ENCODE measurements around the gene NDUFAB1. TPM values are rescaled to one million over a fixed set of nuclear protein-coding genes. Genes with fewer than 3 reads are reported as not detected.

NDUFAB1 gene
- total RNA-seq, 2 experiments from 2014 or later = 23.0 to 28.3 TPM

GRCh38 chr16:23578101-23578830 is 17.9 kb downstream of the NDUFAB1 start:
- H3K9me3 ChIP-seq (ENCODE audit: control insufficient read depth in 1 of 2, insufficient read depth in 1 of 2, low read length in 2 of 2) = no peaks in the 10 kb centered on the region
- H3K4me1 Mint-ChIP-seq (ENCODE audit: low read depth) = no peaks in the 10 kb centered on the region
- DNase-seq (no peak), ATAC-seq (ENCODE audit: poor library complexity) (no peak)
- H3K4me3 Mint-ChIP-seq = no peak overlapping the region
- H3K27me3 ChIP-seq (ENCODE audit: control insufficient read depth in 1 of 2, insufficient read depth in 2 of 2, low read length in 2 of 2) = no peaks in the 10 kb centered on the region
- H3K36me3 Mint-ChIP-seq (ENCODE audit: low read depth) = peaks cover 79% of the 10 kb centered on the region
- no peak for TF ChIP-seq CTCF (IDR thresholded peaks at IDR 0.05)
- H3K27ac Mint-ChIP-seq = no peak overlapping the region
- no peaks in the 10 kb centered on the region for H3K9me3 Mint-ChIP-seq
- peaks cover 37% of the 10 kb centered on the region for H3K36me3 ChIP-seq (ENCODE audit: insufficient read depth, low read length)
- CTCF ChIA-PET = no interaction called here
- H3K4me3 ChIP-seq (ENCODE audit: low read length) = no peak overlapping the region
- H3K27me3 Mint-ChIP-seq = no peaks in the 10 kb centered on the region
- POLR2A ChIA-PET = interaction anchor here (0.8 kb wide), 1 partner anchor 21 kb away, joined by 3 read pairs; the partner anchor contains the start of genes EARS2 and UBFD1
- intact Hi-C loops (cut with DNase I, micrococcal nuclease) = no loop called here
- no peaks in the 10 kb centered on the region for H3K4me1 ChIP-seq (ENCODE audit: insufficient read depth, low read length)
- H3K27ac ChIP-seq (ENCODE audit: low read depth in 1 of 2, low read length in 2 of 2) = no peak overlapping the region

- ChIA-PET POLR2A (no interaction called here), CTCF (no interaction called here)
- Mint-ChIP-seq H3K27me3 (no peaks in the 10 kb centered on the region), H3K36me3 (ENCODE audit: low read depth) (peaks cover 85% of the 10 kb centered on the region), H3K27ac (no peak overlapping the region), H3K9me3 (no peaks in the 10 kb centered on the region), H3K4me3 (no peak overlapping the region), H3K4me1 (ENCODE audit: low read depth) (no peaks in the 10 kb centered on the region)
- no peak overlapping the region for H3K4me3 ChIP-seq (ENCODE audit: low read length)
- no peaks in the 10 kb centered on the region for H3K9me3 ChIP-seq (ENCODE audit: control insufficient read depth in 1 of 2, insufficient read depth in 1 of 2, low read length in 2 of 2)
- H3K27ac ChIP-seq (ENCODE audit: low read depth in 1 of 2, low read length in 2 of 2) = no peak overlapping the region
- H3K36me3 ChIP-seq (ENCODE audit: insufficient read depth, low read length) = peaks cover 41% of the 10 kb centered on the region
- no peaks in the 10 kb centered on the region for H3K4me1 ChIP-seq (ENCODE audit: insufficient read depth, low read length)
- ATAC-seq (ENCODE audit: poor library complexity) = no peak
- intact Hi-C loops (cut with DNase I, micrococcal nuclease) = no loop called here
- TF ChIP-seq CTCF (IDR thresholded peaks at IDR 0.05) = no peak
- no peaks in the 10 kb centered on the region for H3K27me3 ChIP-seq (ENCODE audit: control insufficient read depth in 1 of 2, insufficient read depth in 2 of 2, low read length in 2 of 2)
- no peak for DNase-seq
Measured at GRCh38 chr16:23577493-23577892, 18.6 kb downstream of the NDUFAB1 start.

GRCh38 chr16:23575834-23576233 is 20.3 kb downstream of the NDUFAB1 start:
- no peaks in the 10 kb centered on the region for H3K9me3 Mint-ChIP-seq
- Histone ChIP-seq H3K9me3 (ENCODE audit: control insufficient read depth in 1 of 2, insufficient read depth in 1 of 2, low read length in 2 of 2) (no peaks in the 10 kb centered on the region), H3K27ac (ENCODE audit: low read depth in 1 of 2, low read length in 2 of 2) (no peak overlapping the region), H3K36me3 (ENCODE audit: insufficient read depth, low read length) (peaks cover 46% of the 10 kb centered on the region), H3K27me3 (ENCODE audit: control insufficient read depth in 1 of 2, insufficient read depth in 2 of 2, low read length in 2 of 2) (no peaks in the 10 kb centered on the region), H3K4me3 (ENCODE audit: low read length) (no peak overlapping the region), H3K4me1 (ENCODE audit: insufficient read depth, low read length) (no peaks in the 10 kb centered on the region)
- H3K27ac Mint-ChIP-seq = no peak overlapping the region
- no peaks in the 10 kb centered on the region for H3K27me3 Mint-ChIP-seq
- no peaks in the 10 kb centered on the region for H3K4me1 Mint-ChIP-seq (ENCODE audit: low read depth)
- ChIA-PET POLR2A (no interaction called here), CTCF (interaction anchor here (2.0 kb wide), 1 partner anchor 18 kb away, joined by 4 read pairs; the partner anchor contains the start of gene UBFD1)
- no peak for TF ChIP-seq CTCF (IDR thresholded peaks at IDR 0.05)
- H3K36me3 Mint-ChIP-seq (ENCODE audit: low read depth) = peaks cover 85% of the 10 kb centered on the region
- H3K4me3 Mint-ChIP-seq = no peak overlapping the region
- no peak for DNase-seq
- ATAC-seq (ENCODE audit: poor library complexity) = no peak
- intact Hi-C loops (cut with DNase I, micrococcal nuclease) = no loop called here

Data from CD4-positive, alpha-beta T cell (primary cell).